Smooth muscle cell (in vitro differentiated cells): ENCODE data around the gene SLC16A14. TPM values are rescaled to one million over a fixed set of nuclear protein-coding genes. Genes with fewer than 3 reads are reported as not detected.

Experiments used
- DNase-seq: peaks from one replicate; lab custom pipeline; 2025; ENCODE audit not compliant: unreplicated experiment; lab: John Stamatoyannopoulos, UW
- H2AFZ ChIP-seq: fragments of 200-600 bp; sonication (generic); 2 replicates; pipeline ENCODE4 v1.6.0; 2016; ENCODE audit warnings: antibody characterized with exemption, low read depth, mild to moderate bottlenecking
- H3F3A ChIP-seq: fragments of 200-600 bp; sonication (generic); 2 replicates; pipeline ENCODE4 v1.6.0; 2017; ENCODE audit warnings: antibody characterized with exemption, low read depth
- H3K27ac ChIP-seq: fragments of 200-600 bp; sonication (generic); 2 replicates; pipeline ENCODE4 v1.5.1; 2016; ENCODE audit warnings: low read depth, mild to moderate bottlenecking
- H3K27me3 ChIP-seq: fragments of 200-600 bp; sonication (generic); 2 replicates; pipeline ENCODE4 v1.6.1; 2016; ENCODE audit warnings: low read depth, mild to moderate bottlenecking
- H3K36me3 ChIP-seq: fragments of 200-600 bp; sonication (generic); 2 replicates; pipeline ENCODE4 v1.5.1; 2016; ENCODE audit warnings: low read depth
- H3K4me1 ChIP-seq: fragments of 200-600 bp; sonication (generic); 2 replicates; pipeline ENCODE4 v1.5.1; 2016; ENCODE audit warnings: low read depth
- H3K4me2 ChIP-seq: fragments of 200-600 bp; sonication (generic); 2 replicates; pipeline ENCODE4 v1.6.0; 2016; ENCODE audit warnings: mild to moderate bottlenecking
- H3K4me3 ChIP-seq: fragments of 200-600 bp; sonication (generic); 2 replicates; pipeline ENCODE4 v1.5.1; 2016; ENCODE audit warnings: mild to moderate bottlenecking
- H3K79me2 ChIP-seq: fragments of 200-600 bp; sonication (generic); 2 replicates; pipeline ENCODE4 v1.6.0; 2016; ENCODE audit warnings: low read depth, mild to moderate bottlenecking
- H3K9ac ChIP-seq: fragments of 200-600 bp; sonication (generic); 2 replicates; pipeline ENCODE4 v1.6.0; 2016; ENCODE audit warnings: low read depth
- H3K9me3 ChIP-seq: fragments of 200-600 bp; sonication (generic); replicated peaks from 2 replicates; pipeline ENCODE4 v1.5.1; 2016; ENCODE audit warnings: low read depth
- H4K20me1 ChIP-seq: fragments of 200-600 bp; sonication (generic); 2 replicates; pipeline ENCODE4 v1.6.0; 2016; ENCODE audit warnings: low read depth
- WGBS: methylation state at CpG from one replicate; pipeline ENCODE4 v1.1.7; 2016; ENCODE audit warnings: low lambda C conversion rate; 5-methylcytosine and 5-hydroxymethylcytosine counted together
- polyA plus RNA-seq: library from polyadenylated mRNA; unstranded; fragments of >200 nt; fragmentation: Nextera tagmentation; extraction: Ambion mirVana; gene quantifications from 2 replicates; pipeline ENCODE4 v1.2.1, GENCODE V29; 2016
- total RNA-seq: library from RNA; depleted of rRNA; stranded (reverse); fragments of >200 nt; gene quantifications from 2 replicates; pipeline ENCODE4 v1.2.3, GENCODE V29; 2014
- TF ChIP-seq, protein P1 (sequence below): fragments of 200-600 bp; sonication (generic); IDR thresholded peaks from 2 replicates; pipeline ENCODE4 v1.5.1; 2017; ENCODE audit warnings: borderline replicate concordance, mild to moderate bottlenecking, antibody characterized with exemption; ENCODE audit not compliant: insufficient read depth, poor library complexity, severe bottlenecking

SLC16A14 gene
- total and polyA plus RNA-seq, 2 experiments from 2014 or later: 0.15 to 1.3 TPM

DNA sequence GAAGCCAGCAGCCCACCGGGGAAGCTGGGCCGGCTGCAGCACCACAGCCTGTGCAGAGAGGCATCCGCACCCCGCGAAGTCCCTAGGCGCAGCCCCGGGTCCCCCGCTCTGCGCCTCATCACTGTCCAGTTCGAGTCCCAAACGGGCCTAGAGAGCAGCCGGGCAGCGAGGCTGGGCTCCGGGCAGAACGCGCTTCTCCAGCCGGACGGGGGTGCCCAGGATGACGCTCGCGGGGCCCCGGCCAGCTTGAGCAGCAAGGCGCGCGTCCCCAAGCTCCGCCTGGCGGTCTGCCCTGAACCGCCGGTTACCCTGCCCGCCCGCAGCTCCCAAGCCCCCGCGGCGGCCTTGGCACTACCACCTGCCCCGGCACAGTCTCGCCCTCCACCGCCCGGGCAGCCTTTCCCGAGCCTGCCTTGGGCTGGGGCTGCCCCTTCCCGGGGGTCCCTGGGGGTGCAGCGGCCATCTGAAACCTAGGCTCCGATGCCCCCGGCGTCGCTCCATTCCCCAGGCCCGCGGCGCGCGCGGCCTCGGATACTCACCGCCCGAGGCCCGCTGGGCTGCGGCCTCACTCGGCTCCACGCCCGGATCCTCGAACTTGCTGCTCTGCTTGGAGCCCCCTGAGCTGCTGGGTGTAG is 591 bp downstream of the SLC16A14 start:
- H2AFZ ChIP-seq: peak overlapping the region; percentile 84
- no peaks in the 10 kb centered on the region for H3K36me3 ChIP-seq
- H3K4me1 ChIP-seq: peaks cover 6% of the 10 kb centered on the region
- no peaks in the 10 kb centered on the region for H3F3A ChIP-seq
- H3K9me3 ChIP-seq: no peaks in the 10 kb centered on the region
- 2% methylated on average over 53 of the region's 60 CpGs for WGBS
- TF ChIP-seq, protein P1, sequence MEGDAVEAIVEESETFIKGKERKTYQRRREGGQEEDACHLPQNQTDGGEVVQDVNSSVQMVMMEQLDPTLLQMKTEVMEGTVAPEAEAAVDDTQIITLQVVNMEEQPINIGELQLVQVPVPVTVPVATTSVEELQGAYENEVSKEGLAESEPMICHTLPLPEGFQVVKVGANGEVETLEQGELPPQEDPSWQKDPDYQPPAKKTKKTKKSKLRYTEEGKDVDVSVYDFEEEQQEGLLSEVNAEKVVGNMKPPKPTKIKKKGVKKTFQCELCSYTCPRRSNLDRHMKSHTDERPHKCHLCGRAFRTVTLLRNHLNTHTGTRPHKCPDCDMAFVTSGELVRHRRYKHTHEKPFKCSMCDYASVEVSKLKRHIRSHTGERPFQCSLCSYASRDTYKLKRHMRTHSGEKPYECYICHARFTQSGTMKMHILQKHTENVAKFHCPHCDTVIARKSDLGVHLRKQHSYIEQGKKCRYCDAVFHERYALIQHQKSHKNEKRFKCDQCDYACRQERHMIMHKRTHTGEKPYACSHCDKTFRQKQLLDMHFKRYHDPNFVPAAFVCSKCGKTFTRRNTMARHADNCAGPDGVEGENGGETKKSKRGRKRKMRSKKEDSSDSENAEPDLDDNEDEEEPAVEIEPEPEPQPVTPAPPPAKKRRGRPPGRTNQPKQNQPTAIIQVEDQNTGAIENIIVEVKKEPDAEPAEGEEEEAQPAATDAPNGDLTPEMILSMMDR: peak; percentile 3
- DNase-seq: peak; percentile 21
- H4K20me1 ChIP-seq: no peaks in the 10 kb centered on the region
- no peak overlapping the region for H3K9ac ChIP-seq
- H3K27ac ChIP-seq: no peak overlapping the region
- H3K4me2 ChIP-seq: peak overlapping the region; percentile 98
- H3K4me3 ChIP-seq: peak overlapping the region; percentile 59
- no peaks in the 10 kb centered on the region for H3K79me2 ChIP-seq
- H3K27me3 ChIP-seq: peaks cover 51% of the 10 kb centered on the region

- whole genome bisulfite sequencing: 69% methylated on average over 3 of the region's 3 CpGs
- Histone ChIP-seq H2AFZ (no peak overlapping the region), H3K27me3 (peaks cover 11% of the 10 kb centered on the region), H3K4me3 (no peak overlapping the region), H3F3A (no peaks in the 10 kb centered on the region), H3K27ac (no peak overlapping the region), H3K4me1 (no peaks in the 10 kb centered on the region), H3K4me2 (no peak overlapping the region), H3K9ac (no peak overlapping the region), H4K20me1 (no peaks in the 10 kb centered on the region), H3K9me3 (no peaks in the 10 kb centered on the region), H3K36me3 (no peaks in the 10 kb centered on the region), H3K79me2 (no peaks in the 10 kb centered on the region)
- DNase-seq: no peak
- TF ChIP-seq, protein P1: no peak
Measured at GRCh38 chr2:230060672-230061293, 7.9 kb downstream of the SLC16A14 start.

DNA sequence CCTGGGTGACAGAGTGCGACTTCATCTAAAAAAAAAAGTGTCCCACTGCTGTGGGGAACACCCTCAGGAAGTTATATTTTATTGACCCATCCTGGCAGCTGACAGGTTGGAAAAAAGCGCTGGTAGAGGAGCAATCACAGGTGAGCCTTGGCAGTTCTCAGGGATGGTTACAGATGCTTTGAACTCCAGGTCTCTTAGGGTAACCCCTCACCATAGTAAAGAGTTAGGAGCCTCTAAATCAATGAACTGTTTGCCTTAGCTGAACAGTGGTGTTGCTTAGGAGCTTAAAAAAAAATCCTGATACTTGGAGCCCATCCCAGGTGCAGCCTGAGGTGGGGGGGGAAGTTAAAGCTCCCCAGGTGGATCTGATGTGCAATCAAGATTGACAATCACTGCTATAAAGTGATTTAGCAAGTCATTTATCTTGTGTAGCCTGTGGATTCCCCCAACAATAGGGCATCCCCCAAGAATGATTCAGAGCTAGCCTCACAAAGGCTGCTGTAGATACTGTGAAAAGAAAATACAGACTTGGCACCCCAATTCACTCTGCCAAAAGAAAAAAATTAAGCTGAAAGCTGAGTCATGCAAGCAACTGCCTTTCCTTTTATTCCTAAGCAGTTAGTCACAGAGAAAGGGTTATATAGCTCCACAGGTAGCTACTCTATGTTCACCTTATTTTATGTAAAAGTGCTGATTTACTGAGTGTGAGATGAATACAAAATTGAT is 14.8 kb downstream of the SLC16A14 start:
- no peak for DNase-seq
- H2AFZ ChIP-seq: no peak overlapping the region
- no peaks in the 10 kb centered on the region for H3K36me3 ChIP-seq
- no peak overlapping the region for H3K4me3 ChIP-seq
- TF ChIP-seq, protein P1: no peak
- H3K4me1 ChIP-seq: no peaks in the 10 kb centered on the region
- WGBS: 100% methylated on average over 2 of the region's 2 CpGs
- no peaks in the 10 kb centered on the region for H3K79me2 ChIP-seq
- no peaks in the 10 kb centered on the region for H3K9me3 ChIP-seq
- H3K27me3 ChIP-seq: no peaks in the 10 kb centered on the region
- H4K20me1 ChIP-seq: no peaks in the 10 kb centered on the region
- no peak overlapping the region for H3K4me2 ChIP-seq
- H3K27ac ChIP-seq: no peak overlapping the region
- H3K9ac ChIP-seq: no peak overlapping the region
- H3F3A ChIP-seq: no peaks in the 10 kb centered on the region
